Ascending aorta (tissue), 2 donors: ENCODE results near the gene TNFSF15. TPM values are rescaled to one million over a fixed set of nuclear protein-coding genes. Genes with fewer than 3 reads are reported as not detected.

ENCODE experiments used
- DNase-seq, 2 donors: peaks; one replicate each; pipeline ENCODE4 v3.0.0-alpha.2; 2019; ENCODE audit warnings: low spot score in 2 of 2
- H3K27ac ChIP-seq, 2 donors: fragments of 200-600 bp; sonication (generic); one replicate each; pipeline ENCODE4 v1.5.1; 2016 to 2017; ENCODE audit warnings: mild to moderate bottlenecking in 1 of 2
- H3K27me3 ChIP-seq: fragments of 200-600 bp; sonication (generic); one replicate; pipeline ENCODE4 v1.5.1; 2017
- H3K36me3 ChIP-seq, 2 donors: fragments of 200-600 bp; sonication (generic); one replicate each; pipeline ENCODE4 v1.5.1; 2016
- H3K4me1 ChIP-seq, 2 donors: fragments of 200-600 bp; sonication (generic); one replicate each; pipeline ENCODE4 v1.5.1; 2016 to 2017; ENCODE audit warnings: mild to moderate bottlenecking in 1 of 2
- H3K4me3 ChIP-seq, 2 donors: fragments of 200-600 bp; sonication (generic); one replicate each; pipeline ENCODE4 v1.5.1; 2016 to 2017; ENCODE audit warnings: mild to moderate bottlenecking in 1 of 2
- H3K9me3 ChIP-seq, 2 donors: fragments of 200-600 bp; sonication (generic); one replicate each; pipeline ENCODE4 v1.5.1; 2016
- CTCF ChIP-seq, 3 experiments: fragments of 200-600 bp in 2 of 3; fragments of 450-650 bp in 1 of 3; sonication (generic) in 2 of 3; IDR thresholded peaks; one replicate each; pipeline ENCODE4 v1.5.1; 2016 to 2019; ENCODE audit warnings: antibody characterized with exemption in 3 of 3, mild to moderate bottlenecking in 1 of 3, moderate library complexity in 1 of 3
- intact Hi-C: fragments of 100-400 bp; cut with DNase I; formaldehyde crosslinking; loops from one replicate; pipeline ENCODE4 v1.15.1; 2023
- total RNA-seq: library from RNA; depleted of rRNA; stranded (reverse); fragments of >200 nt; gene quantifications from one replicate; pipeline ENCODE4 v1.1.0, GENCODE V29; 2016

The TNFSF15 gene
- total RNA-seq, 1 donor from 2014 or later: under 0.01 TPM

- no peak for TF ChIP-seq CTCF (IDR thresholded peaks at IDR 0.05)
- intact Hi-C loops: no loop called here
- no peaks in the 10 kb centered on the region for H3K27me3 ChIP-seq
- H3K9me3 ChIP-seq: no peaks in the 10 kb centered on the region
- no peak overlapping the region for H3K27ac ChIP-seq
- no peak overlapping the region for H3K4me3 ChIP-seq
- no peak for DNase-seq
- no peaks in the 10 kb centered on the region for H3K36me3 ChIP-seq
- H3K4me1 ChIP-seq: no peaks in the 10 kb centered on the region
Measured at GRCh38 chr9:114774524-114774923, 31.3 kb downstream of the TNFSF15 start.

GRCh38 chr9:114771889-114772288 lies 34.0 kb downstream of the TNFSF15 start:
- TF ChIP-seq CTCF (IDR thresholded peaks at IDR 0.05): no peak
- no peaks in the 10 kb centered on the region for H3K36me3 ChIP-seq
- H3K27me3 ChIP-seq: no peaks in the 10 kb centered on the region
- DNase-seq: no peak
- H3K27ac ChIP-seq: no peak overlapping the region
- H3K4me1 ChIP-seq: no peaks in the 10 kb centered on the region
- no peaks in the 10 kb centered on the region for H3K9me3 ChIP-seq
- intact Hi-C loops: no loop called here
- no peak overlapping the region for H3K4me3 ChIP-seq

DNA sequence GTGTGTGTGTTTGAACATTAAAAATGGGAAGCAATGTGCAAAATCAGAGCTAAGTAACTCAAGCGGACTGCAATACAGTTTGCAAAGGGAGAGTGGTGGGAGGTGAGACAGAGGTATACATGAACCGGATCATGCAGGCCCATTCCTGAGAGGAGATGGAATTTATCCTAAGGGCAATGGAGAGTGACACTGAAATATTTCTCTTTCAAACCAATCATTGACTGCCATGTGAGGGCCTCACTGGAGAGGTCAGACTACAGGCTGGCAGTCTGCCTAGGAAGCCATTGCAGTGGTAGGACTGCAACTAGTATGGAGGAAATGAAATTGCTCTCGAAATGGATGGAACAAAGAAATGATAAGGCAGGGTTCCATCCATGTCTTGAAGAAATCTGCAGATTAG lies 34.8 kb downstream of the TNFSF15 start:
- intact Hi-C loops: no loop called here
- DNase-seq: no peak
- TF ChIP-seq CTCF (IDR thresholded peaks at IDR 0.05): no peak
- Histone ChIP-seq H3K9me3 (no peaks in the 10 kb centered on the region), H3K4me1 (no peaks in the 10 kb centered on the region), H3K4me3 (no peak overlapping the region), H3K27ac (no peak overlapping the region), H3K36me3 (no peaks in the 10 kb centered on the region), H3K27me3 (no peaks in the 10 kb centered on the region)

- Histone ChIP-seq H3K9me3 (no peaks in the 10 kb centered on the region), H3K36me3 (no peaks in the 10 kb centered on the region), H3K4me1 (no peaks in the 10 kb centered on the region), H3K4me3 (no peak overlapping the region), H3K27ac (no peak overlapping the region), H3K27me3 (no peaks in the 10 kb centered on the region)
- TF ChIP-seq CTCF (IDR thresholded peaks at IDR 0.05): no peak
- no peak for DNase-seq
- intact Hi-C loops: no loop called here
Measured at GRCh38 chr9:114769624-114770023, 36.2 kb downstream of the TNFSF15 start.

DNA sequence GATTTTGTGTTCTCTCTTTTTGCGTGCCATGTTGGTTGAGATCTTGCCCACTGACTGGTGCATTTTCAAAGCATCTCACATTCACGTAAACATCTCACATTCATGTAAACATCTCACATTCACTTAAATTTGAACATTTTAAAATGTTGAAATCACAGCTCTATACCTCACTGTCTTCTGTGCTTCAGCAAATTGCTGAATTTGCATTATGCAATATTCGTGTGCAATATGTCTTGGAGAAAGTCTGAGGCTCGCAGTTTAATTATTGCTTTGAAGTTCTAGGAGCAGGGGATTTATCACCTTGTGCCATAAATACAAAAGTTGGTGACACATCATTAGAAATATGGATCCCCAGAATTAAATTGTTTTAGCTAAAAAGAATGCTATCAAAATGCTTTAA lies 42.6 kb downstream of the TNFSF15 start:
- Histone ChIP-seq H3K27ac (no peak overlapping the region), H3K36me3 (no peaks in the 10 kb centered on the region), H3K4me3 (no peak overlapping the region), H3K27me3 (no peaks in the 10 kb centered on the region), H3K9me3 (no peaks in the 10 kb centered on the region), H3K4me1 (no peaks in the 10 kb centered on the region)
- TF ChIP-seq CTCF (IDR thresholded peaks at IDR 0.05): no peak
- intact Hi-C loops: no loop called here
- no peak for DNase-seq

GRCh38 chr9:114761523-114761922 lies 44.3 kb downstream of the TNFSF15 start:
- Histone ChIP-seq H3K27me3 (no peaks in the 10 kb centered on the region), H3K27ac (no peak overlapping the region), H3K4me3 (no peak overlapping the region), H3K4me1 (no peaks in the 10 kb centered on the region), H3K36me3 (no peaks in the 10 kb centered on the region), H3K9me3 (no peaks in the 10 kb centered on the region)
- no peak for DNase-seq
- intact Hi-C loops: no loop called here
- no peak for TF ChIP-seq CTCF (IDR thresholded peaks at IDR 0.05)
